Esophagus muscularis mucosa (tissue), 4 donors: ENCODE measurements around the gene APLN.

ENCODE experiments used
- CTCF ChIP-seq, 3 experiments: fragments of 200-600 bp in 2 of 3; fragments of 450-650 bp in 1 of 3; sonication (generic) in 2 of 3; IDR thresholded peaks; one replicate each; pipeline ENCODE4 v1.5.1; 2017 to 2019; ENCODE audit warnings: antibody characterized with exemption in 3 of 3, mild to moderate bottlenecking in 2 of 3, moderate library complexity in 1 of 3
- EP300 ChIP-seq: sonication (generic); formaldehyde crosslinking; IDR thresholded peaks from one replicate; pipeline ENCODE4 v1.6.1; 2017; ENCODE audit warnings: antibody characterized with exemption
- POLR2A ChIP-seq: fragments of 450-650 bp; IDR thresholded peaks from one replicate; pipeline ENCODE4 v1.6.1; 2017; ENCODE audit warnings: antibody characterized with exemption, moderate library complexity, mild to moderate bottlenecking, low read depth
- POLR2AphosphoS5 ChIP-seq, 2 donors: sonication (generic); formaldehyde crosslinking; IDR thresholded peaks; one replicate each; pipeline ENCODE4 v1.6.1; 2017; ENCODE audit warnings: antibody characterized with exemption in 2 of 2

- TF ChIP-seq POLR2A, result no peak
- TF ChIP-seq CTCF (IDR thresholded peaks at IDR 0.05), result no peak
- TF ChIP-seq EP300, result no peak
- no peak for TF ChIP-seq POLR2AphosphoS5 (IDR thresholded peaks at IDR 0.05)
These were observed 6.1 kb downstream of the APLN start for GRCh38 chrX:129648514-129649267.
